ENCODE measurements around the gene CTSH.
"Not testable (repeated sequence)": the region's sequence is repeated elsewhere in the genome, so short reads cannot be mapped to it uniquely, and the experiment has no call there.

CTSH gene

DNA sequence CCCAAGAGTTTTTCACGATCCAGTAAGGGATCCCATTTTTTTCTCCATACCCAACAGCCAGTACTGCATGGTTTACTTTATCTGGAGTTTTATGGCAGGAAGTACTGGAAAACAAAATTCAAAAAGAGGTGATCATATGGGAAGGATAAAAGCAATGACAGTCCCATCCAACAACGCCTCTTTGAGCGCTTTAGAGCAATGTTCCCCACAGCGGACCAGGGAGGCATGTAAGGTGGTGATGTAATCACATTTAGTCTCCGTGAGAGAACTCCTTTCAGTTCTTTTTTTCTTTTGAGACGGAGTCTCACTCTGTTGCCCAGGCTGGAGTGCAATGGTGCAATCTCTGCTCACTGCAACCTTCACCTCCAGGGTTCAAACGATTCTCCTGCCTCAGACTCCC is 21.8 kb downstream of the CTSH start:
- DNase-seq (ENCODE audit: low read depth in 2 of 2): no peak

DNA sequence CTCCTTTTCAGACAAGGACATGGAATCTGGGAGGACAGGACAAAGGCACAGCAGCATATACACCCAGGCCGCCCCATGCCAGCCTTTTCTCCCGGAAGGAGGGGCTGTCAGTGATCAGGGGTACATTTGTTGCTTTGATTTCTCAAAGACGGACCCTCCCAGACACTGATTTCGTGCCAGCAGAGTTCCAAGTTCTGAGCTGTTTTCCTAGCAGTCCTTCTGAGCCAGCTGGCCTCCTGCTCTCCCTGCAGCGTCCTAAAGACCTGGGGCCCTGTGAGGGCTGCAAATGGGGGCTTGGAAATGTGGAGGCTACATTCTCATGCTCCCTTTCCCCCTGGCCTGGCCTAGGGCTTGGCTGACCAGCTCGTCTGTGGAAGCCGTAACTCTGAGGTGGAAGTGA is 22.3 kb downstream of the CTSH start:
- DNase-seq (ENCODE audit: low read depth in 2 of 2): no peak

- DNase-seq (ENCODE audit: low read depth in 2 of 2): no peak
Observed at GRCh38 chr15:78921940-78922339, 22.9 kb downstream of the CTSH start.

DNA sequence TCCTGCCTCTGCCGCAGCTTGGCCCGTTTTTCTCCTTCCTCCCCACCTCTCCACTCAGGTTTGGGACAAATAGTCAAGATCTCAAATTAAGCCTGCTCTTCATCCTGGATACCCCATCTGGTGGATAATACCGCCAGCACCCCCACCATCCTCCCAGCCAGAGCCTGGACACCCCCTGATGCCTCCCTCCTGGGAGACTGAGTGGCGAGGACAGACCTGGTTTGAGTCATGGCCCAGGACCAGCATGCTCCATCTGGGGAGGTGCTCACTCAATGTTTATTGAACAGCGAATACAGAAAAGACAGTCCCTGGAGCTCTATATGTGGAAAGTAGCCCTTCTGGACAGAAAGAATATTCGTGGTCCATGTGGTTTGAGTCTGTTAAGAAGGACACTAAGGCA is 23.3 kb downstream of the CTSH start:
- DNase-seq (ENCODE audit: low read depth in 2 of 2): no peak

DNA sequence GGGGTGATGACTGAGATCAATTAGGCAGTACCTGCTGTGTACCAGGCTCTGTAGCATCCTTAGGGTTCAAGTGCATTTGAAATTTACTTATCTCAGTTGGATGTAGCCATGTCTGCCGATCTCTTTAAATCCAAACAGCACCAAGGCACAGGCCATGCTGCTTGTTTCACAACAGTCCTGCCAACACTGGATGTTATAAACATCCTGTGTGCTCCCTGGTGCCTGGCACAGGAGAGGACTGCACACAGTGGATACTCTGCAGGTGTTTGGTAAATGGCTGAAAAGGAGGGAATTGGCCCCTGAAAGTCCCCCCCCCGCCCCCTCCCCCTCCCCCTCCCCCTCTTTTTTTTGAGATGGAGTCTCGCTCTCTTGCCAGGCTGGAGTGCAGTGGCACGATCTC is 27.0 kb downstream of the CTSH start:
- no peak for DNase-seq (ENCODE audit: low read depth in 2 of 2)

DNA sequence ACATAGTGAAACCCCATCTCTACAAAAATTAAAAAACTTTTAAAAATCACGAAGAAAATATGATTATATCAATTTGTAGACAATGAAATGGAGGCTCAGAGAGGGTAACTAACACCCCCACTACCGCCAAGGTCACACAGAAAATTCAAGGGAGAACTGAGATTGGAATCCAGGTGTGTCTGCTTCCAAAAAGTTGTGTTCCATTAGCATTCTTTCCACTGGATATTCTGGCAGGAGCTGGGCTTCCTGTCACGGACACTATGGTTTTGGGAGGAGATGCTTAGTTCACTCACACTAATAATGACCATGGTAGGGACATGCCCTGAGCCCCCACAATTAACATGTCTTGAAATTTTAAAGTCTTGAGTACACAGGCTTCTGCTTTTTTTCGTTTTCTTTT is 28.8 kb downstream of the CTSH start:
- DNase-seq (ENCODE audit: low read depth in 2 of 2): no peak

DNA sequence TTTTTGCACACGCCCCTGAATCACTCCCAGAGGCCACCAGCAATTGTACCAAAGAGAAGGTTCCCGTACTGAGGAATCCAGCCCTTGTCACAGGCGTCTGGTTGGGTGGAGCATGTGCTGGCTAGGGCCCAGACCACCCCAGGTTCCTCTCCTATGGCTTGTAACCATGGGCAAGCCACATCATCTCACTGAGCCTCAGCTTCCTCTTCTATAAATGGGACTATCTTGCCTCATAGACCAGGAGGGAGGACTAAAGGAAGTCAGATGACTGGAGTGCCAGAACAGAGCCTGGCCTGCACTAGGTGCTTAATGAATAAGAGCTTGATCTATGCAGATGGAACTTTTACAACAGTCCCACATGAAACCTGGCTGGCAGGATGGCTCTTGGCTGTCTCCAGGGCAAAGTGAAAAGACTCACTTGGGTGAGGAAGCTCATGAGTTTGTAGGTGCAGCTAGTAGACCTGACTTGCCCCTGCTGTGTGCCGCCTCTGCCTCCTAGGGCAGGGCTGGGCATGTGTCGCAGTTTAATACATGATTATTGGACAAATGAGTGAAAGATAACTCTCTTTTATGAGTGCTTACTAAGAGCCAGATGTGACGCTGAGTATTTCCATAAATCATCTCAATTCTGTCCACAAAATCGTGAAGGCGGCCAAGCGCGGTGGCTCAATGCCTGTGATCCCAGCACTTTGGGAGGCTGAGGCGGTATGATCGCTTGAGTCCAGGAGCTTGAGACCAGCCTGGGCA is 29.3 kb downstream of the CTSH start:
- DNase-seq (ENCODE audit: low read depth in 2 of 2): no peak

GRCh38 chr15:78914027-78914764 is 30.6 kb downstream of the CTSH start:
- no peak for DNase-seq (ENCODE audit: low read depth in 2 of 2)

DNA sequence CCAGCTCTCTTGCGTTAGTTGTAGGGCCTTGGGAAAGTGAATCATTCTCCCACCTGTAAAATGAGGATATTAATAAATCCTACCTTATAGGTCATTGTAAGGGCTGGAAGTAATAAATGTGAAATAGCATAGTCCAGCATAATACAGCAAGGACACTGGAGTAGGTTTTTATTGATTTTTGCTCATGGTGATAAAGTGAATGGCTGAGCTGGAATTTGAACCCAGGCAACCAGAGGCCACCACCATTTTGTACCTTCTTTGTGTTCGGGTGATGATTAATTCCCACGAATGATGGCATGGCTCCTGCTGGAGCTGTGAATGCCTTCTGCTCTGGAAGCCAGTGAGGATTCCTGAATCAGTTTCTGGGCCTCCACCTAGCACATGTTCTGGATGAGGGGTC is 31.8 kb downstream of the CTSH start:
- no peak for DNase-seq (ENCODE audit: low read depth in 2 of 2)

- no peak for DNase-seq (ENCODE audit: low read depth in 2 of 2)
Observed at GRCh38 chr15:78912316-78912715, 32.5 kb downstream of the CTSH start.

DNA sequence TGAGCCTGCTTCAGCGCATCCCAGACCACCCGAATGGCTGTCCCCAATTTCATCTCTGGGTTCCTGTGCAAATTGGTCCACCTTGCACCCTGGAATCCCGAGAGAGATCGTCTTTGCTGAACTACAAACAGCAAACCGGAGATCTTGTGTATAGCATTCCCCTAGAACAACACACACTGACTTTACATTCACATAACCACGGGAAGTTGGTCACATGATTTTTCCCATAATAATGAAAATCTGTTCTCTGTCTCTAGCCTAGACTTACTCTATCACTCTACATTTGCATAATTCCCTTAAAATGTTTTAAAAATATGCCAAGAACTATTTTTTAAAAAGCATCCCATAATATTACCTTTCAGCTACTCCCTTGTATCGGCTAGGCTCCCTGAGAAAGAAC is 34.6 kb downstream of the CTSH start:
- DNase-seq (ENCODE audit: low read depth in 2 of 2): no peak

DNA sequence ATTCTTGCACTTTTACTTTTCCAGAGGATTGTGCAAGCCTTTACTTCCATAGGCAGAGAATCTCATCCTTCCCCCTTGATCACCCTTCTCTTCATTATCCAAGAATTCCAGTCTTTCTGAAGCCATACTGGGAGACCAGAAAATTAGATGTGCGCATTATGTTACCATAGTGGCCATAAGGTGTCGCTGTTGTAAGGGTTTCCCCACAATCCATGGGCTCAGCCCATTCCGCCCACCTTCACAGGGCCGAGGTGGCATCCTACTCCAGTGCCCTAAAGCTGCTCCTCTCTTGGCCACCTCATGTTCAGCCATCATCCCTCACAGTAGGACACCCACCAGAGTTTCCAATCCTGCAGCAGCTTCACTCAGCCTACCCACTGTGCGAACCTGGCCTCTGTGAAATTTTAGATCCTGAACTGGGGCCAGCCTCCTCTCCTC is 35.0 kb downstream of the CTSH start:
- DNase-seq (ENCODE audit: low read depth in 2 of 2): no peak

DNA sequence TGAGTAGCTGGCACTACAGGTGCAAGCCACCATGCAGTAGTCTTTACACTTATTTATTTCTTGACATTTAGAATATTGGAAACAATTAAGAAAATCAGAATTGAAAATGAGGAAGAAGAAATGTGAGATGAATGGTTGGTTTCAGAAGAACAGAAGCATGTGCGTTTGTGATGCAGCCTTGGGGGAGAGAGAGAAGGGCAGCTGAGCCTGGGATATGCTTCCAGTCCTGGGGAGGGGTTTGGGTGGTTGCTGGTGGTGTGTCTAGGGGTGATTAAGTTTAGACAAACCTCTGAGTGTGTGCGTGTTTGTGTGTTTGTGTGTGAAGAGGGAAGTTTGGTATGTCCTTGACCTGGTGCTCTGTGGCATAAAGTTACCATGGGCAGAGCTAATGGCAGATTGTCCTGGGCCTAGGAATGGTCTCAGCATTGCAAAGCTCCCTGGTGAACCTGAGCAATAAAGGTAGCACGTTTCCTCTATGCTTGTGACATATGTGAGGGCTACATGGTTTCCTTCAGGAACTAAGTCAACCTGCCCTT is 35.6 kb downstream of the CTSH start:
- DNase-seq (ENCODE audit: low read depth in 2 of 2): no peak

- DNase-seq (ENCODE audit: low read depth in 2 of 2): no peak
Observed at GRCh38 chr15:78907577-78907976, 37.3 kb downstream of the CTSH start.

GRCh38 chr15:78906316-78906620 is 38.6 kb downstream of the CTSH start:
- no peak for DNase-seq (ENCODE audit: low read depth in 2 of 2)

DNA sequence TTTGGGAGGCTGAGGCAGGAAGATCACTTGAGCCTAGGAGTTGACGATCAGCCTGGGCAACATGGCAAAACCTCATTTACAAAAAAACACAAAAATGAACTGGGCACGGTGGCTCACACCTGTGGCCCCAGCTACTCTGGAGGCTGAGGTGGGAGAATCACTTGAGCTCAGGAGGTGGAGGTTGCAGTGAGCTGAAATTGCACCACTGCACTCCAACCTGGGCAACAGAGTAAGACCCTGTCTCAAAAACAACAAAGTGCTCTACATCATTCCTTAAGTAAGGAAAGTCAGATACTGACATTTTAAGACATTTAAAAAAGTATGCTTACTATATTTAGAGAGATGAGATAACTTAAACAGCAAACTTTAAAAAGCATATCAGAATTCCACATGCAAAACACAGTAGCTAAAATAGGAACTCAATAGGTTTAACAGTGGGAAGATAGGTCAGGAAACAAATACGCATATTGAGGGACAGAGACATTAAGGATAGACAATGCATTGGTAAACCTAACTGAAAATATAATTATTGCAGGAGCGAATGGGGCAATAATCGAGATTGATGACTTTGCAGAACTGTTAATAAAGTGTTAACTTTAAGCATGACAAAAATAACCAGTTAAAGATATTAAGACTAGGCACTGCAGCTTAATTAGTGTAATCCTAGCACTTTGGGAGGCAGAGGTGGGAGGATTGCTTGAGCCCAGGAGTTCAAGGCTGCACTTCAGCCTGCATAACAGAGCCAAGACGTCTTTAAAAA is 40.1 kb downstream of the CTSH start:
- no peak for DNase-seq (ENCODE audit: low read depth in 2 of 2)

DNA sequence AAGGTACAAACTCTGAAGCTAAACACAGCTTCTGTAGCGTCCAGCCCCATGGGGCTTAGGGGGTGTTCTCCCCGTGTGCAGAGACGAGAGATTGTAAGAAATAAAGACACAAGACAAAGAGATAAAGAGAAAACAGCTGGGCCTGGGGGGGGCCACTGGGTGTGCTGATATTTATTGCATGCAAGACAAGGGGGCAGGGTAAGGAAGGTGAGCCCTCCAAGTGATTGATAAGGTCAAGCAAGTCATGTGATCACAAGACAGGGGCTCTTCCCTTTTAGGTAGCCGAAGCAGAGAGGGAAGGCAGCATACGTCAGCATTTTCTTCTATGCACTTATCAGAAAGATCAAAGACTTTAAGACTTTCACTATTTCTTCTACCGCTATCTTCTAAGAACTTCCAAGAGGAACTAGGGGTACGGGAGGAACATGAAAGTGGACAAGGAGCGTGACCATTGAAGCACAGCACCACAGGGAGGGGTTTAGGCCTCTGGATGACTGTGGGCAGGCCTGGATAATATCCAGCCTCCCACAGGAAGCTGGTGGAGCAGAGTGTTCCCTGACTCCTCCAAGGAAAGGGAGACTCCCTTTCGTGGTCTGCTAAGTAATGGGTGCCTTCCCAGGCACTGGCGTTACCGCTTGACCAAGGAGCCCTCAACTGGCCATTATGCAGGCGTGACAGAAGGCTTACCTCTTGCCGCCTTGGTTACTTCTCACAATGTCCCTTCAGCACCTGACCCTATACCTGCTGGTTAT is 42.4 kb downstream of the CTSH start:
- not testable (repeated sequence) for DNase-seq (ENCODE audit: low read depth in 2 of 2)

DNA sequence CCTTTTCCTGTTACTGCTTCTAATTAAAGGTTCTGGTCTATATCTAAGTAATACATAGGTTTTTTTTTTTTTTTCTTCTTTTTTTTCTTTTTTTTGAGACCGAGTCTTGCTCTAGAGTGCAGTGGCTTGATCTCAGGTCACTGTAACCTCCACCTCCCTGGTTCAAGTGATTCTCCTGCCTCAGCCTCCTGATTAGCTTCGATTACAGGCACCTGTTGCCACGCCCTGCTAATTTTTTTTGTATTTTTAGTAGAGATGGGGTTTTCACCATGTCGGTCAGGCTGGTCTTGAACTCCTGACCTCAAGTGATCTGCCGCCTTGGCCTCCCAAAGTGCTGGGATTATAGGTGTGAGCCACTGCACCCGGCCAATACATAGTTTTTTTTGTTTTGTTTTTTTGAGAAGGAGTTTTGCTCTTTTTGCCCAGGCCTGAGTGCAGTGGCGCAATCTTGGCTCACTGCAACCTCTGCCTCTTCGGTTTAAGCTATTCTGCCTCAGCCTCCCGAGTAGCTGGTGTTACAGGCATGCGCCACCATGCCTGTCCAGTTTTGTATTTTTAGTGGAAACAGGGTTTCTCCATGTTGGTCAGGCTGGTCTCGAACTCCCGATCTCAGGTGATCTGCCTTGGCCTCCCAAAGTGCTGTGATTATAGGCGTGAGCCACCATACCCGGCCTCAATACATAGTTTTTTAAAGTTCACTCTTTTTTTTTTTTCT is 43.9 kb downstream of the CTSH start:
- DNase-seq (ENCODE audit: low read depth in 2 of 2): not testable (repeated sequence)

GRCh38 chr15:78898540-78898939 is 46.3 kb downstream of the CTSH start:
- no peak for DNase-seq (ENCODE audit: low read depth in 2 of 2)

DNA sequence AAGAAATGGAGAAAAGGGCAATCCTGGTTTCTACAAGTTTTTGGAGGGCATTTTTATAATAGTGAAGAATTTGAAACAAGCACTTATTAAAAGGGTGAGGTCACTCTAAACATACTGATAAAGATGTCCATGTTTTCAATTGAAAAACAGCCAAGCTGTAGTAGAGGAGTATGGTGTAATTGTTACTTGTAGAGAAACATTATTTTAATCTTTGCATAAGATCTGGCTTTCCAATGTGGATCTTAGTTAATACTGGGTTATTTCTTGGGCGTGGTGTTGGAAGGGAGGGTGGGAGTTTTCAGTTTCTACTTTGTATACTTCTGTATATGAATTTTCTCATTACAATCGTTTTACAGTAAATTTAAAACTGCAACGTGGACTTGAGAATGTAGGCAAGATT is 49.4 kb downstream of the CTSH start:
- DNase-seq (ENCODE audit: low read depth in 2 of 2): no peak

- no peak for DNase-seq (ENCODE audit: low read depth in 2 of 2)
Observed at GRCh38 chr15:78893538-78893937, 51.3 kb downstream of the CTSH start.
